Peyer's patch (tissue), 4 donors: ENCODE measurements around the gene CD83.

Experiments used
- CTCF ChIP-seq, 6 experiments: fragments of 450-650 bp in 4 of 6; fragments of 200-600 bp in 2 of 6; sonication (generic) in 1 of 6; IDR thresholded peaks; one replicate each; pipeline ENCODE4 v1.5.1; 2017 to 2019; ENCODE audit warnings: antibody characterized with exemption in 6 of 6, mild to moderate bottlenecking in 3 of 6, moderate library complexity in 1 of 6
- POLR2A ChIP-seq, 2 donors: fragments of 450-650 bp; IDR thresholded peaks; one replicate each; pipeline ENCODE4 v1.5.1; 2017; ENCODE audit warnings: antibody characterized with exemption in 2 of 2, mild to moderate bottlenecking in 2 of 2, moderate library complexity in 2 of 2

- no peak for TF ChIP-seq CTCF (IDR thresholded peaks at IDR 0.05)
- TF ChIP-seq POLR2A (IDR thresholded peaks at IDR 0.05) = no peak
Measured at GRCh38 chr6:14159090-14159489, 41.5 kb downstream of the CD83 start.
